GM06990 (cell line): ENCODE measurements around the gene TMEM100.

Experiments
- DNase-seq: peaks from one replicate; pipeline ENCODE4 v3.0.0-alpha.2; 2011; ENCODE audit not compliant: insufficient read length; ENCODE audit errors: extremely low read depth
- H3K27me3 ChIP-seq: replicated peaks from 2 replicates; pipeline ENCODE4 v1.6.0; 2011; ENCODE audit warnings: low read length; ENCODE audit not compliant: control insufficient read depth, insufficient read depth
- H3K36me3 ChIP-seq: 2 replicates; pipeline ENCODE4 v1.5.1; 2011; ENCODE audit warnings: low read length; ENCODE audit not compliant: control insufficient read depth, insufficient read depth
- H3K4me3 ChIP-seq: replicated peaks from 2 replicates; pipeline ENCODE4 v1.5.1; 2011; ENCODE audit warnings: low read depth, mild to moderate bottlenecking, control low read depth, low read length
- CTCF ChIP-seq: IDR thresholded peaks from 2 replicates; pipeline ENCODE4 v1.5.1; 2011; ENCODE audit warnings: low read length, control low read depth, mild to moderate bottlenecking, inconsistent platforms; ENCODE audit not compliant: insufficient read depth, poor library complexity, severe bottlenecking

Gene TMEM100

GRCh38 chr17:55765472-55765871 lies 42.8 kb upstream of the TMEM100 start:
- no peak for DNase-seq
- Histone ChIP-seq H3K36me3 (no peaks in the 10 kb centered on the region; the same call in 1 of the 2 replicates), H3K4me3 (no peak overlapping the region), H3K27me3 (no peaks in the 10 kb centered on the region)
- TF ChIP-seq CTCF = no peak

GRCh38 chr17:55764610-55765009 lies 41.9 kb upstream of the TMEM100 start:
- H3K36me3 ChIP-seq = no peaks in the 10 kb centered on the region; the same call in 1 of the 2 replicates
- DNase-seq = no peak
- TF ChIP-seq CTCF = no peak
- no peaks in the 10 kb centered on the region for H3K27me3 ChIP-seq
- H3K4me3 ChIP-seq = no peak overlapping the region

- no peak for DNase-seq
- TF ChIP-seq CTCF = no peak
- H3K4me3 ChIP-seq = no peak overlapping the region
- H3K36me3 ChIP-seq = no peaks in the 10 kb centered on the region
- no peaks in the 10 kb centered on the region for H3K27me3 ChIP-seq
Measured at GRCh38 chr17:55763856-55764255, 41.2 kb upstream of the TMEM100 start.

- TF ChIP-seq CTCF = no peak
- Histone ChIP-seq H3K36me3 (no peaks in the 10 kb centered on the region), H3K27me3 (no peaks in the 10 kb centered on the region), H3K4me3 (no peak overlapping the region)
- DNase-seq = no peak
Measured at GRCh38 chr17:55762086-55762858, 39.6 kb upstream of the TMEM100 start.

- no peak for DNase-seq
- TF ChIP-seq CTCF = no peak
- H3K4me3 ChIP-seq = no peak overlapping the region
- H3K36me3 ChIP-seq = no peaks in the 10 kb centered on the region
- H3K27me3 ChIP-seq = no peaks in the 10 kb centered on the region
Measured at GRCh38 chr17:55760643-55761355, 38.1 kb upstream of the TMEM100 start.
